ENCODE results near the gene GNB3.
A peak's percentile ranks its signal among the peaks of the same experiment; 100 is the strongest.

The GNB3 gene

GRCh38 chr12:6826125-6826733, 14.5 kb upstream of the GNB3 start:
- no peak for TF ChIP-seq CTCF (IDR thresholded peaks at IDR 0.05; ENCODE audit: low read depth, low read length, missing control alignments)
- no peak for DNase-seq (ENCODE audit: low read depth)
- in situ Hi-C loops (cut with HindIII; ENCODE audit: low sequenced_read_pairs), result no loop called here
- H3K4me3 ChIP-seq (ENCODE audit: low read depth, low read length), result no peak overlapping the region

DNA sequence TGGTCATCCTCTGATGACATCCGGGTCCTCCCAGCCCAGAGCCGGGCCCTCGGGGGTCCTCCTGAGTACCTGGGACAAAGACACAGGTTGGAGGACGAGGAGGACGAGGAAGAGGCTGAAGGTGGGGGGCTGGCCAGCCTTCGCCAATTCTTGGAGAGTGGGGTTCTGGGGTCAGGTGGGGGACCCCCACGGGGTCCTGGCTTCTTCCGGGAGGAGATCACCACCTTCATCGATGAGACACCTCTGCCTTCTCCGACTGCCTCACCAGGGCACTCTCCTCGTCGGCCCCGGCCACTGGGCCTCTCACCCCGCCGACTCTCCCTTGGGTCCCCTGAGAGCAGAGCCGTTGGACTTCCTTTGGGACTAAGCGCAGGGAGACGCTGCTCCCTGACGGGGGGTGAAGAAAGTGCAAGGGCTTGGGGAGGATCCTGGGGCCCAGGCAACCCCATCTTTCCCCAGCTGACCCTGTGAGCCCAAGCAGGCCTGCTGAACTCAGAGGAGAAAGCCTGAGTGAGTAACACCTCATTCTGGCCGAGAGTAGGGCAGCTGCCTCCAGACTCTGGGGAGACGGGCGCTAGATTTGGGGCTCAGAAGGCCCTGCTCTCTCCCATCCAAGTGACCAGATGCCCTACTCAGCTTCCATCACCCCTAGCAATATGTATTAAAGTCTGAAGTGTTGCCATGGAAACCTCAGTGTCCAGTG, 13.8 kb upstream of the GNB3 start:
- no peak for DNase-seq (ENCODE audit: low read depth)
- TF ChIP-seq CTCF (IDR thresholded peaks at IDR 0.05; ENCODE audit: low read depth, low read length, missing control alignments), result no peak
- no peak overlapping the region for H3K4me3 ChIP-seq (ENCODE audit: low read depth, low read length)
- in situ Hi-C loops (cut with HindIII; ENCODE audit: low sequenced_read_pairs), result no loop called here

DNA sequence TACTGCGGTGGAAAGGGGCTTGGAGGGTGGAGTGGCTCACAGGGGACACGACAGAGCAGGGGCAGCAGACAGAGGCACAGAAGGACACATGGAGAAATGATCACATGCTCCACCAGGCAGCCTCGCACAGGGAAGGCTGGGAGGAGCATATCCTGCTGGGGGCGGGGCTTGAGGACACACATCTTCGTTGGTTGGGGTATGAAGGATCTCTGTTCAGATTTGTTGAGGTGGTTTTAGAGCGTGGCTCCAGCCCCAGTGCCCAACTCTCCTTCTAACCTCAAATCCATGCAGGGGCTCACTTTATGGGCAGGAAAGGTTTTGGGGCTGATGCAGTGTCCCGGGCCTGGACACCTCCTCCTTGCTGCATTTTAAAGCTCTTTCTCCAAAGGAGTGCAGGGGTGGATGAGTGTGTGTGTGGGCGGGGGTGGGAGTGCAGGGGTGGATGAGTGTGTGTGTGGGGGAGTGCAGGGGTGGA, 13.3 kb upstream of the GNB3 start:
- in situ Hi-C loops (cut with HindIII; ENCODE audit: low sequenced_read_pairs), result no loop called here
- peak overlapping the region; percentile 92 for H3K4me3 ChIP-seq (ENCODE audit: low read depth, low read length)
- no peak for DNase-seq (ENCODE audit: low read depth)
- no peak for TF ChIP-seq CTCF (IDR thresholded peaks at IDR 0.05; ENCODE audit: low read depth, low read length, missing control alignments)

GRCh38 chr12:6827982-6828780, 12.5 kb upstream of the GNB3 start, which contains the start of gene P3H3:
TSS of gene P3H3 (plus strand) at chr12:6828407. CDS start at chr12:6828441, 34 bp downstream.
- no peak for DNase-seq (ENCODE audit: low read depth)
- in situ Hi-C loops (cut with HindIII; ENCODE audit: low sequenced_read_pairs), result no loop called here

DNA sequence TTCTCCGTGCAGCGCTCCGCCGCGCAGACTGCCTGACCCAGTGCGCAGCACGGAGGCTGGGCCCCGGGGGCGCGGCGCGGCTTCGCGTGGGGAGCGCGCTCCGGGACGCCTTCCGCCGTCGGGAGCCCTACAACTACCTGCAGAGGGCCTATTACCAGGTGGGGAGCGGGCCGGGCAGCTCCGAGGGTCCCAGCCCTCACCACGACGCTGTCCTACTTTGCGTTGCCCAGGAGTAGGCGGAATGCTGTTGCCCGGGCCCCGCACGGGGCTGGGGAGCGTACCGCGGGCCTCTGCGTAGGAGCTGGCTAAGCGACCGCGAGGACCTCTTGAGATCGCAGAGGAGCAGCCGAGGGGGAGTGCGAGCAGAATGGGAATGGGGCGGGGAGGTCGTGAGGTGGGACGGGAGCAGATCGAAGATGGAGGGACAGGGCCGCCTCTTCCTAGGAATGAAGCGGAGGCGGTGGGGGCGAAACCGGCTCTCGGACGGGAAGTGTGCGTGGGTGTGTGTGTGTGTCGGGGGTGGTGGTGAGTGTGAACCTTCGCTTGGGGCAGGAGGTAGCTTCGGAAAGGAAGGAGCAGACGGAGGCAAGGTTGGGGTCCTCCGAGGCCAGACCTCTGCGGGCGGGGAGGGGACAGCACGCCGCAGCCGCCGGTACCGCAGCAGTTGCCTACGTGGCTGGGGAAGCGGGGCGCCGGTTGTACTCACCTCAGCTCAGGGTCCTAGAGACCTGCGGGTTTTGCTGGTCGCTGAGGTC, 11.8 kb upstream of the GNB3 start:
- H3K4me3 ChIP-seq (ENCODE audit: low read depth, low read length), result peak overlapping the region; percentile 92
- in situ Hi-C loops (cut with HindIII; ENCODE audit: low sequenced_read_pairs), result no loop called here
- no peak for TF ChIP-seq CTCF (IDR thresholded peaks at IDR 0.05; ENCODE audit: low read depth, low read length, missing control alignments)
- no peak for DNase-seq (ENCODE audit: low read depth)

More at GRCh38 chr12:6827982-6828780, 12.5 kb upstream of the GNB3 start, which contains the start of gene P3H3:
- H3K4me3 ChIP-seq (ENCODE audit: low read depth, low read length), result peak within 1 kb of the TSS; percentile 92
- TF ChIP-seq CTCF (IDR thresholded peaks at IDR 0.05; ENCODE audit: low read depth, low read length, missing control alignments), result no peak
